NCI-H345 treated with DMSO at 0.1 percent for 48 hours (cell line): Measurements from ENCODE around the gene JADE3.
"Not testable (repeated sequence)": the region's sequence is repeated elsewhere in the genome, so short reads cannot be mapped to it uniquely, and the experiment has no call there.

Experiments
- DNase-seq: peaks from one replicate; lab custom pipeline; 2025; ENCODE audit not compliant: unreplicated experiment; lab: John Stamatoyannopoulos, UW

The JADE3 gene

DNA sequence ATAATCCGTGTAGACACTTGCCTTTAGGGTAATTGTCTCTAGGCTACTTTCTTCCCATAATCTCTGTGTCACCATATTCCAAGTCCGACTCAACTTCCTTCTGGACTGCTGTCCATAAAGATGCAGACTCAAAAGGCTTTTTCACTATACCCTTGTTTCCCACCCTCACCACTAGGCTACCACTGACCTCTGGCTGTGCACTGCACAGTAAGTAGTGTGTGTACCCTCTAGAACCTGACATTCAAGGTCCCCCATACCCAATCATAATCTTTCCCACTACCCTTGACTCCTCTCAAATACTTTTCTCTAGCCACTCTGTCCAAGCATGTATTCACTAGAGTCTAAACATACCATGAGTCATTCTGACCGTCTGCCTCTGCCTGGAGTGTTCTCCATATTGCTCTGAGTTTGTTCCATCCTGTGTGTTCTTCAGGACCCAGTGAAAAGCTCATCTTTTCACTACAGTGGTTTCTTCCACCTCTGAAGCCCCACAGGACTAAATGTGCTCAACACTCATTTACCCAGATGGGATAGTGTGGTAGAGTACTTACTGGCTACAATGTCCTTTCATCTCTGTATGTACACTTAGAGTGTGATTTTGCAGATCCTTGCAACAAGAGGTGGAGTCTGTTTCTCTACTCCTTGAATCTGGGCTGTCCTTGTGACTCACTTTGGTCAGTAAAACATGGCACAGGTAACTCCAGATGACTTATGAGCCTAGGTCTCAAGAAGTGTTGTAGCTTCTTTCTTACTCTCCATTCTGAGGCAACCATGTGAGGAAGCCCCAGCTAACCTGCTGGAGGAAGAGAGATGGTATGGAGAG, 17.4 kb downstream of the JADE3 start:
- no peak for DNase-seq

DNA sequence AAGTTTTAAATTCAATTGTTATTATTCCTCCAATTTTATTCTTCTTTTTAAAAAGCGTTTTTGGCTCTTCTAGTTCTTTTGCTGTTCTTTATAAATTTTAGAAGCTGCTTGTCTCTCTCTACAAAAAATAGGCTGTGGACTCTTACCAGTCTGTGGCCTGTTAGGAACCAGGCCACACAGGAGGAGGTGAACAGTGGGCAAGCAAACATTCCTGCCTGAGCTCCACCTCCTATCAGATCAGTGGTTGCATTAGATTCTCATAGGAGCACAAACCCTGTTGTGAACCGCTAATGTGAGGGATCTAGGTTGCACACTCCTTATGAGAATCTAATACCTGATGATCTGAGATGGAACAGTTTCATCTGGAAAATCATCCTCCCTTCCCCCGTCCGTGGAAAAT, 23.1 kb downstream of the JADE3 start:
- DNase-seq = no peak

DNA sequence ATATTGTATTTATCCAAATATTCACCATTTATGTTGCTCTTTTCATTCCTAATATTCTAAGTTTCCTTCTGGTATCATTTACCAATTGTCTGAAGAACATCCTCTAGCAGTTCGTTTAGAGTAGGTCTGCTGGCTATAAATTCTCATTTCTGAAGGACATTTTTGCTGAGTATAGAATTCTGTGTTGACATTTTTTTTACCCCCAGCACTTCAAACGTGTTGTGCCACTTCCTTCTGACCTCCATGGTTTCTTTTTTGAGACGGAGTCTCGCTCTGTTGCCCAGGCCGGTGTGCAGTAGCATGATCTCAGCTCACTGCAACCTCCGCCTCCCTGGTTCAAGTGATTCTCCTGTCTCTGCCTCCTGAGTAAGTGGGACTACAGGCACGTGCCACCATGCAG, 26.4 kb downstream of the JADE3 start:
- DNase-seq = no peak

DNA sequence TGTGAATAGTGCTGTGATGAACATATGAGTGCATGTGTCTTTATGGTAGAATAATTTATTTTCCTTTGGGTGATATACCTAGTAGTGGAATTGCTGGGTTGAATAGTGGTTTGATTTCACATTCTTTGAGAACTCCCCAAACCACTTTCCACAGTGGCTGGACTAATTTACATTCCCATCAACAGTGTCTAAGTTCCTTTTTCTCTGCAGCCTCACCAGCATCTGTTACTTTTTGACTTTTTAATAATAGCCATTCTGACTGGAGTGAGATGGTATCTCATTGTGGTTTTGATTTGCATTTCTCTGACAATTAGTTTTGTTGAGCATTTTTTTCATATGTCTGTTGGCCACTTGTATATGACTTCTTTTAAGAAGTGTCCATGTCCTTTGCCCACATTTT, 29.1 kb downstream of the JADE3 start:
- no peak for DNase-seq

DNA sequence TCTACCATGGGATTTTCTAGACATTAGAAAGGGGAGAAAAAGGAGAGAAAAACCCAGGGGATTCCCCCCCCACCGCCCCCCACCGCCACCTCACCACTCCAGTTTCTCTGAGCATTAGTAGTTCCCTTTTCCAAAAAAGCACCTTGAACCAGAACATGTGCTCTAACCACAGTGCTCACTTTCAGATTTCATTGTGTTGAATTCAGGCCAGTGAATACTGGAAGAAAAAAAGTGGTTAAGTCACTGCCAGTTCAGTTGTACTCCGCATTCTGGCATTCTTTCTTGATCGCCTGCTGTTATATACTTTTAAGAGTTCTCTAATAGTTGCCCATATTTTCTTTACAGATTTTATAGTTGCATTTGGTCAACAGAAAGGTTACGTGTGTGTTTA, 40.9 kb downstream of the JADE3 start:
- no peak for DNase-seq

DNA sequence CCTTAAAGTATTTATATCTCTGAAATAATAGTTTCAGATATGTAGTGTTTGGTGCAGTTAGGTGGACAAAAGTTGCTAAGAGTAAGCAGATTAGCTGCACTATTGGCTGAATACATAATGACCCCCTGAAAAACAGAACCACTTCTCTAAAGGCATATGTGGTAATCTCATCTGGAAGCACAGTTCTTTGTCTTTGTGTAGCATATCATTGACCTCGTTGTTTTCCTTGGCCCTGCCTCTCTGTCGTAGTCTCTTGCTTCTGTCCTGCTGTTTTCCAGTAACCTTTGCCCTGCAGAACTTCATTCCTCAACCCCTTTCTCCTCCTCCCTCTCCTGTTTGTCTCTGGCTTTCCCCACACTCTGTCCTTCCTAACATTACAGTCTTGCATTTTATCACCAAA, 41.4 kb downstream of the JADE3 start:
- DNase-seq = no peak

DNA sequence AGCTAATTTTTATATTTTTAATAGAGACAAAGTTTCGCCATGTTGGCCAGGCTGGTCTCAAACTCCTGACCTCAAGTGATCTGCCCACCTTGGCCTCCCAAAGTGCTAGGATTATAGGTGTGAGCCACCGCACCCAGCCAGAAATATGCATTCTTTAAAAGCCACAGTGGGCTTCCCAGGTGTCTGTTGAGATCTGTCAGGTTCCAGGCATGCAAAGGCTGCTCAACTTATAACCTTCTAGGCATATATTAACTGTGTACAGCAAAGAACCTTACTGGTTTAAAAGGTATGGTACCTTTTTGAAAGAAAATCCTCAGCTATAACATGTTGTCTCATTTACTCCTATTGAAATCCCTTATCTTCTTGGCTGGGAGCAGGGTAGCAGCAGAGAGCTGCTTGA, 42.5 kb downstream of the JADE3 start:
- no peak for DNase-seq

DNA sequence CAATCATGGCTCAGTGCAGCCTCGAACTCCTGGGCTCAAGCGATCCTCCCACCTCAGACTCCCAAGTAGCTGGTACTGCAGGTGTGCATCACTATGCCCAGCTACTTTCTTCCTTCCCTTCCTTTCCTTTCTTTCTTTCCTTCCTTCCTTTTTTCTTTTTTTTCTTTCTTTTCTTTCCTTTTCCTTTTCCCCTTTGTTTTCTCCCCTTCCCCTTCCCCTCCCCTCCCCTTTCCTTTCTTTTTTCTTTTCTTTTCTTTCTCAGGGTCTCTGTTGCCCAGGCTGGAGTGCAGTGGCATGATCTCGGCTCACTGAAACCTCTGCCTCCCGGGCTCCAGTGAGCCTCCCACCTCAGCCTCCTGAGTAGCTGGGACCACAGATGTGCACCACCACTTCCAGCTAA, 44.4 kb downstream of the JADE3 start:
- not testable (repeated sequence) for DNase-seq

DNA sequence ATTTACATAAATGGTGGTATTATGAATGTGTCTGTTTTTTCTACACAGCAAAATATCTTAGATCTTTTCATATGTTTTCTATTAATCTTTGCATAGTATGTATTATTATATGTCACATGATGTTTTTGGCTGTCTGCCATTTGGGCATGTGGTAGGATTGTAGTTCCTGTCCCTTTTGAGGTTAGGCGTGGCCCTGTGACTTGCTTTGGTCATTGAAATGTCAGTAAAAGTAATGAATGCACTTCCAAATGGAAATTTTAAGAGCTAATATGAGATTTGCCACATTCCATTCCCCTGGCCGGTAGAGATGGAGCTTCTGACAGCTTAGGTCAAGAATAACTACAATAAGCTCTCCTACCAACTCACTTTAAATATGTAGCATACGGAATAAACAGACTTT, 45.1 kb downstream of the JADE3 start:
- no peak for DNase-seq

DNA sequence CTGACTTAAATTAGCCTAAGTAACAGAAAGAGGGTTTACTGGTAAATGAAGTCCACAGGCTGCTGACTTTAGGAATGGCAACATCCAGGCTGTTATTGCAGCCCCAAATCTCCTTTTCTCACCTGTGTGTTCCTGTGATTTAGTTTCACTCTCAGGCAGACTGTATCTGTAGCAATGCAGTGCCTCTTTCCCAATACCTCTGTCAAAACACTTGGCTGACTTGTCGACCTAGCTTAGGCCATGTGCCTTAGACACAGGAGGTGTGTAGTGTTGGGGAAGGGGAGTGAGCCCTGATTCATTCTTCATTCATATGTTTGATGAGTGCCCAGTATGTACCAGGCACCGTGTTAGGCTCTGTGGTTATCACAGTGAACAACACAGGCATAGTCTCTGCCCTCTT, 46.9 kb downstream of the JADE3 start:
- DNase-seq = no peak

DNA sequence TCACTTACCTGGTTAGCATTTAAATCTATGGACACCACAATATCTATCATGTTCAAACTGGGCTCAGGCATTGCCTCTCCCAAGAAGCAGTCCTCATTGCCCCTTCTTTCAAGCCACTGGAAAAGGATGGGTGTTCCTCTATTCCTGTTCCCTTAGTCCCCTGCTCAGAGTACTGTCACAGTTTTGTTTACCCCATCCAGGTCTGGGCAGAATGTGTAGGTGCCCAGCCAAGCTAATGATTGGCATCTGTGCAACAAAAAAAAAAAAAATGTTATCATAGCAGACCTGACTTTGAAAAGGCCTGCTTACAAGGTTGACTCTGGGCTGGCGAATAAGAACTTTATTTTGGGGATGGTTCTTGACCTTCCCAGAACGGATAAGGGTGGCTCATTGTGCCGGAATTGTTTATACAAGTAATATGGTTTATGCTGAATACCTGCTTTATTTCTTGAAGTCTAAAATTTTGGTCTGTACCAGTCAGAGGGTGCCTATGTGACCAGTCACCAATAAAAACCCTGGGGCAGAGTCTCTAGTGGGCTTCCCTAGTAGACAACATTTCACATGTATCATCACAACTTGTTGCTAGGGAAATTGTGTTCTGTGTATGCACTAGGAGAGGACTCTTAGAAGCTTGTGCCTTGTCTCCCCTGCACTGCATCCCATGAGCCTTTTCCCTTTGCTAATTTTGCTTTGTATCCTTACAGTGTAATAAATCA, 47.9 kb downstream of the JADE3 start:
- DNase-seq = no peak

DNA sequence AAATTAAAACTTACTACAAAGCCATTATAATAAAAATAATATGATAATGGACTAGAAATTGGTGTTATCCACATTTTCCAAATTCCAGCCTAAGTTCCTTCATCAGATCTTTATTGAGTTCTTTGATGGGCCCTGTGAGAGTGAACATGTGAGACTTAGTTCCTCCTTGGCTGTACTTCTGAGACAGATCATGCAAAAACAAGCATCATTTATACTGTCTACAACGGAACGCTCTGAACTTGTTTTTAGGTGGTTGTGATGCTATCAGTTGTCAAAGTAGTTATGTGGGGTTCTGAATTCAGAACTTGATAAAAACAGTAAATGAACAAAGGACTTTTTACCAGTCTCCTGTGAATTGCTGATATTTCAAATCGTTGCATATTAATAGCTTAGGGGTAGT, 48.9 kb downstream of the JADE3 start:
- no peak for DNase-seq

DNA sequence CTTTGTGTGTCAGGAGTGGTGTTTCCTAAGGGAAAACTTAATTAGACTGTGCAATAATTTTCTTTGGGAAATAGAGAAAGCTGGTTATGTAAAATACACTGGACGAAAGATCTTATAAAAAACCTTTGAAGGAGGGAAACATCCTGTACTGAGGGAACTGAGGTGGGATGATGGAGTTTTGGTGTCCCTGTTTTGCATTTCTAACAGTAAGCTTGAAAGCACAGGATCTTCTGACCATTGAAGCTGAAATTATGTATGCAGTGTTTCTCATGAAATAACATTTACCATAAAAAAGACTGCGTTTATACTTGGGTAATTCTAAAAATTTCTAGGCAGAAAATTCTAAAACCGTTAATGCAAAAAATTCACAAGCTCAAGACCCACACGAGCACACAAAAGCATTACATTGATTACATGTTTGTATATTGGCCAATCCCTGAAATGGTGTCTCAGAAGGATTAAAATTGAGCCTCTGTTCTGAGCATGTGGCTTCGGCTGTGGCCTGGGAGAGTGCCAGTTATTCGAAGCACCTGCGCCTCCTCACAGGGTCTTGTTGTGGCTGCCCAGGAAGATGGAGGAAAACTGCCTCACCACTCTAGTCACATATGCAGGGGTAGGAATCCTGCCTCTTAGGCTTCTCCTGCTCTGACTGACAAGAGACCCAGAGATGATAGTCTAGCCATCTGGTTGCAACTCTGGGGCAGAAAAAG, 49.5 kb downstream of the JADE3 start:
- no peak for DNase-seq

DNA sequence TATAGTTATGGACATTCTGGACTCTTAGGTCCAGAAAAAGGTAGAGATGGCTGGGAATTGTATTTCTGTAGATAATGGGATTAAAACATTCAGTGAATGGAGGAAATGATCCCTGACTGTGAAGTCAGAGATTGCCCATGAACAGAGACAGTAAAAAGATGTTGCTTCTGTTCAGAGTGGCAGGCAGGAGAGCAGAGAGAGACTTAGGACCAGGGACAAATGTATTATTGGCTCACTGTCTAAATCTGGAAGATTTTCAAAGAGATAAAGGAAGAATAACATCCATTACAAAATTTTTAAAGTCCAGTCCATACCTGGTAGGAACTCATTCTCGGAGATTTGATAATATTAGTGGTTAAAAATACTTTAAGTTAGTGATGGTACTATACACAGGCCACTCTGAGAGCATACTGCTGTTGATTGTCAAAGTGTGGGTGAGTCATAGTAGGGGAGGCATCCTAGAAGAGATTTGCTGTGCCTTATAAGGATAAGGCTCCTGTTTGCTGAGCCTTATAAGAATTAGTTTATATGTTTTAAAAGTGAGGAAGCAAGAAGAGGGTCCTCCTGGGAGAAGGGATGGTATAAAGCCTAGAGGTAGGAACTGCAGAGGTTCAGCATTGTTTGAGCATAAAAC, 53.0 kb downstream of the JADE3 start:
- DNase-seq = no peak

DNA sequence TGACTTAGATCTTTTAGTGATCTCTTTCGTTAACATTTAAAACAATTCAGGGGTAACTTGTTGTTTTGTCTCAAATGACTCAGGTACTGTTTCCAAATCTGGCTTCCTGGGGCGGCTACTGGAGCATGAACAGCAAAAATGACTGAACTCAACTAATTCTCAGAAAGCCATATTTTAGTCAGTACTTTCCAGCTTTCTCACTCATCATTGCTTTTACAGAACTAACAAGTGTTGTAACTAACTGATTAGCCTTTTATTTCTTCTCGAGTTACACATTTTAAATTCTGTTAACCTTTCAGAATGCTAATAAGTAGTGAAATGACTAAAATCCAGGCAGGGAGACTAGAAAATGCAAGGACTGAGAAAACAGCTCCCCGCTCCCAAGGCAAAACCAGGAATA, 55.3 kb downstream of the JADE3 start:
- DNase-seq = no peak

DNA sequence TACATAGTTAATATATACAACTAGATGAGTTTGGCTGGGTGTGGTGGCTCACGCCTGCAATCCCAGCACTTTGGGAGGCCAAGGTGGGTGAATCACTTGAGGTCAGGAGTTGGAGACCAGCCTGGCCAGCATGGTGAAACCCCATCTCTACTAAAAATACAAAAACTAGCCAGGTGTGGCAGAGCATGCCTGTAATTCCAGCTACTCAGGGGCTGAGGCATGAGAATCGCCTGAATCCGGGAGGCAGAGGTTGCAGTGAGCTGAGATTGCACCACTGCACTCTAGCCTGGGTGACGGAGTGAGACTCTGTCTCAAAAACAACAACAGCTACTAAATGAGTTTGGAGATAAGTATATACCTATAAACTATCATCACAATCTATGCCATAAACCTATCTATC, 64.8 kb downstream of the JADE3 start:
- not testable (repeated sequence) for DNase-seq

DNA sequence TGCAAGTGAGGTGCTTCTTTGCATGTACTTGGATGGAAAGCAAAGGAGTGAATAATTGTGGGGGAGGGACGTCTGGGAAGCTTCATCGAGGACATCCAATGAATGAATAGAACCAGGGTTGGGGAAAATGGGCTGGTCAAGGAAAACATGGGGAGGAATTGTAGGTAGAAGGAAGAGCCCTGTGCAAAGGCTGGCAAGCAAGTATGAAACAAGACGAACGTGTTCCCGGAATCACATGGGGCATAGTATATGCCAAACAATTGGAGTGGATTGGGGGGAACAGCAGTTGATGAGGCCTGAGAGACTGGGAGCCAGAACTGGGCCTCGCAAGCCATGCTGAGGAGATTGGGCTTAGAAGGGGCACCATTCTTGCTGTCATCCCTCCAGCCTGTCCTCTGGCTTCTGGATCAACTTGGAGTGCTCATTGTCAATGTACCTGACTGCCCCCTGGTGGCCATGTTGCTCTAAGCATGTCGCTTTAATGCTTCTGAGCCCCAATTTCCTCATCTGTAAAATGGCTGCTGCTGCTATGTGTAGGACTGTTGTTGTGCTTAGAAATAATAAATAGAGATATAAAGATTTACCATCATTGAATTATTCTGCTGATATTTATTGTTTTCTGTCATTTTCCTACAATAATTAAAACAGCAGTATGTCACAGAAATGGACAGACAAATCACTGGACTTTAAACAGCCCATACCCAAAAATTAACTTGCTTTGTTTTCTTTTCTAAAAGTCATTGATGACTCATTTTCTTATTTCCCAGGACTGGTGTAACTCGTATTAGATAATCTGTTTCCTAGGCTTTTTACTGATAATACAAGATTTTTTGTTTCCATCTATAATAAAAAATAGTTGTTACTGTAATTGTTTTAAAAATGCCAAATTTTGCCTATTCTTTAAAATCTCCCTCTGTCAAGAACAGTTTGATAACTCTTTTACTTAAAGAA, 66.4 kb downstream of the JADE3 start:
- DNase-seq = peak; percentile 23

DNA sequence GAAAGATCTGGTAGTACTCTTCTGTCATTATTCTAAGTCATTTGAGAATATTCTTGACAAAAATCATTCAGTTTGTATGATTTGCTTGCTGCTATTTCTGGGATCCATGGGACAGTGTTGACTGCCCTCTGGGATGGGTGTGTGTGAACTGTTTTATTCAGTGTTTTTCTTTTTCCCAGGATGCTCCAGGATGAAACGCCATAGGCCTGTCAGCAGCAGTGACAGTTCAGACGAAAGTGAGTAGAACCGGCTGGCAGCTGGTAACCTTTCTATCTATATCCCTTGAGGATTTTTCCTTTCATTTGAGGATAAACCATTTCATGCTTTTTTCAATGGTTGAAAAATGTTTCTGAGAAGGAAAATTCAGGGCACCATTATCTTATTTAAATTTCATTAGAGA, 72.5 kb downstream of the JADE3 start:
- no peak for DNase-seq

DNA sequence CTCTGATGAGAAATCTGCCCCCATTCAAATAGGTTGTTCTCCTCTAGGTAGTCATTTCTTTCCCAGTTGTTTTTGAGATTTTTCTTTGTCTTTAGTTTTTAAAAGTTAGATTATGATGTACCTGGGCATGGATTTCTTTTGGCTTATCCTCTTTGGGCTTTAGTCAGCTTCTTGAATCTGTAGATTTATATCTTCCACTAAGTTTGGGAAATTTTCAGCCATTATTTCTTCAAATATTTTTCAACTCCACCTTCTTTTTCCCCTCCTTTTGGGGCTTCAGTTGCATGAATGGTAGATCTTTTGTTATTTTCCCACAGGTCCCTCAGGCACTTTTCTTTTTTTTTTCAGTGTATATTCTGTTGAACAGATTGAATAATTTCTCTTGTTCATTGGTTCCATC, 77.3 kb downstream of the JADE3 start:
- no peak for DNase-seq

DNA sequence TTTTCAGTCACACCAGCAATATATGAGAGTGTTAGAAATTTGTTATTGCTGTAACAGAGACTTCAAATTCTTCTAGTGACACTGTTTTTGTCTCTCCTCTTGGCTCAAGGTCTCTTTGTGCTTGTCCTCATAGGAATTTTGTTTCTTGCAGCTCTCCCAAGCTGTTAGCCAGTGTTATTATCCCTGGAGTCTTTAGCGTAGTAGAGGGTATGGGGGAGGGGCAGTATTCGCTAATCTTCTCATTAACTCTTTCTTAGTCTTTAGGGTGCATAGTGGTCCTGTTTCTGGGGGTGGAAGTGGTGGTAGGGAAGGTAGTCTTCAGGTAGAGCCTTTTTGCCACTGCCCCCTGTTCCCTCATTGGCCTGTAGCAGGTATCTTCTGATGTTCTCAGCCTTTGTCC, 79.4 kb downstream of the JADE3 start:
- no peak for DNase-seq
